Stimulated activated naive CD4-positive, alpha-beta T cell treated with Interleukin-2 at 50 U/mL for 16 hours (primary cell): ENCODE results near the gene MYOCOS.
"Not testable (repeated sequence)": the region's sequence is repeated elsewhere in the genome, so short reads cannot be mapped to it uniquely, and the experiment has no call there.

Source experiments
- DNase-seq: peaks from one replicate; lab custom pipeline; 2025; lab: John Stamatoyannopoulos, UW

The MYOCOS gene

DNA sequence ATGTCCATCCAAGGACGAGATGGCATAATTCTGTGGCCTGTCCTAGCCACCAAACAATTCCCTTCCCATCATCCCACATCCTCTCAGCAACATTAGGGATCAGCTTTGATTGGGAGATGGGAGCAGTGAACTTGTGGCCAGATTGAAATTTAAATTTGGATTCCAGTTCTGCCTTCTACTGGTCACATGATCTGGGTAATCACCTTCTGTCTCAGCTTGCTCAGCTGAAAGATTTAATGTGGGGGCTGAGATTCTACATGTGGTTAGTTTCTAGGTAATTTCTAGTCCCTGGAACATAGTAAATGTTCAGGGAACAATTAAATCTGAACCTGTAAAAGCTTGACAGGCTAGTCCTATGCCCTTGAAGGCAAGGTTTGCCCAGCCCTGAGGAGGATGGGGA, 3.2 kb downstream of the MYOCOS start:
- DNase-seq, result no peak

DNA sequence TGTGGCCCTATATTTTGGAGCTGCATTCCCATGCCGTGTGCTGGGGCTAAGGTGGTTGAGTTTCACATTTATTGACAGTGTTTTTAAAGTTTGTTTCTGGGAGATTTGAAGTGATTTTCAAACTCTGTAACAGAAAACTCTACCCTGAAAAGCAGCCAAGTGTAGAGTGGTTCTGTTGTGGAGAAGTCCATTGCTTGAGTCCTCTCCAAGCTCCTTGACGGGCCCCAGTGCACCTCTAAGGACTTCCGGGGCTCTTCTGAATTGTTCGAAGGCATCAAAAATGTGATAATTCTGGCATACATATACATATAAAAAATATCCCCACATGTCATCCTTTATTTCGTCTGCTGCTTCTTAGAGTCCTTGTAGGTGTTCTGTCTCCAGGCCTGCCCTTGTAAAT, 5.0 kb downstream of the MYOCOS start:
- no peak for DNase-seq

DNA sequence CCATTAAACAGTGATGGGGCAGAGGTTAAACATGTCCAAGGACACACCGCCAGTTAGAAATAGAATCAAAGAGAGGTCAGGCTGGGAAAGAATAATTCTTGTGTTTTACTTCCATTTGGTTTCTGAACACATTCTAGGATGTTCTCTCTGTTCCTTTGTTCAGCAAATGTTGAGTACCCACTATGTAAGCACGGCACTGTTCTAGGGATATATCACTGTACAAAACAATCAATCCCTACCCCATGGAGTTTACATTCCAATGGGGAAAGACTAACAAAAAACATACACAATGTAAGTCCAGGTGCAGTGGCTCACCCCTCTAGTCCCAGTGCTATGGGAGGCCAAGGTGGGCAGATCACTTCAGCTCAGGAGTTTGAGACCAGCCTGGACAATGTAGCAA, 6.2 kb downstream of the MYOCOS start:
- no peak for DNase-seq

DNA sequence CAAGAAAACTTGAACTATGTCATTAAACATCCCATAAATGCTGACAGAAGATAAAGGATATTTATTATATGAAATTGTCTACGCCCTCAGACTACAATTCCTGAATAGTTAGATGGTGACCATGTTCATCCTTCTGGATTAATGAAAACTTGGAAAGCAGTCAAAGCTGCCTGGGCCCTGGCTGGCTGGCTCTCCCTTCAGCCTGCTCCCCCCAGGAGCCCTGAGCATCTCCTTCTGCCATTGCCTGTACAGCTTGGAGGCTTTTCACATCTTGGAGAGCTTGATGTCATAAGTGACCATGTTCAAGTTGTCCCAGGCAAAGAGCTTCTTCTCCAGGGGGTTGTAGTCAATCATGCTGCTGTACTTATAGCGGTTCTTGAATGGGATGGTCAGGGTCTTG, 13.6 kb downstream of the MYOCOS start:
- DNase-seq, result no peak

DNA sequence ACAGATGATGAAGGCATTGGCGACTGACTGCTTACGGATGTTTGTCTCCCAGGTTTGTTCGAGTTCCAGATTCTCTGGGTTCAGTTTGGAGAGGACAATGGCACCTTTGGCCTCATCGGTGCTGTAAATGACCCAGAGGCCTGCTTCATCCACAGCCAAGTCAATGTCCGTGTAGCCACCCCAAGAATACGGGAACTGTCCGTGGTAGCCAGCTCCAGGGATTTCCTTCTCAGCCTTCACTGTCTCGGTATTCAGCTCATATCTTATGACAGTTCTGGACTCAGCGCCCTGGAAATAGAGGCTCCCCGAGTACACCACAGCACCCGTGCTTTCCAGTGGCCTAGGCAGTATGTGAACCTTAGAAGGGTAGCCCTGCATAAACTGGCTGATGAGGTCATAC, 14.1 kb downstream of the MYOCOS start:
- no peak for DNase-seq

DNA sequence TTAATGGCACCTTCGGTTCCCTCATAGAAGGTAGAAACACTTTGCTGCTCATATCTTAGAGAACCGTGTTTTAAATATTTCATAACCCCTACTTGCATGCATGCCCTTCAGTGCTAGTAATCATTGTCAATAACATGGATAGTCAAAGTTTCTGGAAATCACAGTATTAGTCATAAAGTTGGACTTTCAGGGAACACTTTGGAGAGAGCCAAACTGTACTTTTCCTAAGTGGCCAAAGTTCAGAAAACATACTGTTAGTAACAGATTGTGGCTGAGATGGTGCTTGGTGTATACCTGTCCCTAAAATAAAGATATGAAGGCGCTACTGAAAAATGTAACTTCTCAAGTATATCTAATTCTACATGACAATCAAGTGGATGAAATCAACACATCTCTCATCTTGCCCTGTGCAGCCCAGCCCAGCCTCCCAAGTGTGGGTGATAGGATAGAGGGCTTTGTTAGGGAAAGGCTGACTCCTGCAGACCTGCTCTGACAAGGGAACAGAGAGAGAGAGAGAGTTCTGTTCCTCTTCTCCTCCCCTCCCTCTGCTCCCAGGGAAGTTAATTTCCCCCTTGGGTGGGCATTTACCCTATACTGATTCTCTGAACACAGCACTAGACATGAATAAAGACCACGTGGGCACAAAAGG, 16.0 kb downstream of the MYOCOS start:
- DNase-seq, result no peak

DNA sequence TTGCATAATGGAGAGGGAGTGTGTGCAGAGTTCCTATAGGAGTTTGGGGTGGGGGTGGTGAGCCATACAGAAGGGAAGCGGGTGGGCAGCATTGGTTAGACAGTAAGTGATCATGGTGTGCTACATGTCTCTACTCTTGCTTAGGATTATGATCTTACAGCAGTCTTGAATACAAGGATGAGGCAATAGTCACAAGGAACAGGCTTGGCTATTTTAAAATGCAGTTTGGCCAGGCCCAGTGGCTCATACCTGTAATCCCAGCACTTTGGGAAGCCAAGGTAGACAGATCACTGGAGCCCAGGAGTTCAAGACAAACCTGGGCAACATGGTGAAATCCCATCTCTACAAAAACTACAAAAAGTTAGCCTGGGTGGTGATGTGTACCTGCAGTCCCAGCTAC, 18.2 kb downstream of the MYOCOS start:
- no peak for DNase-seq

DNA sequence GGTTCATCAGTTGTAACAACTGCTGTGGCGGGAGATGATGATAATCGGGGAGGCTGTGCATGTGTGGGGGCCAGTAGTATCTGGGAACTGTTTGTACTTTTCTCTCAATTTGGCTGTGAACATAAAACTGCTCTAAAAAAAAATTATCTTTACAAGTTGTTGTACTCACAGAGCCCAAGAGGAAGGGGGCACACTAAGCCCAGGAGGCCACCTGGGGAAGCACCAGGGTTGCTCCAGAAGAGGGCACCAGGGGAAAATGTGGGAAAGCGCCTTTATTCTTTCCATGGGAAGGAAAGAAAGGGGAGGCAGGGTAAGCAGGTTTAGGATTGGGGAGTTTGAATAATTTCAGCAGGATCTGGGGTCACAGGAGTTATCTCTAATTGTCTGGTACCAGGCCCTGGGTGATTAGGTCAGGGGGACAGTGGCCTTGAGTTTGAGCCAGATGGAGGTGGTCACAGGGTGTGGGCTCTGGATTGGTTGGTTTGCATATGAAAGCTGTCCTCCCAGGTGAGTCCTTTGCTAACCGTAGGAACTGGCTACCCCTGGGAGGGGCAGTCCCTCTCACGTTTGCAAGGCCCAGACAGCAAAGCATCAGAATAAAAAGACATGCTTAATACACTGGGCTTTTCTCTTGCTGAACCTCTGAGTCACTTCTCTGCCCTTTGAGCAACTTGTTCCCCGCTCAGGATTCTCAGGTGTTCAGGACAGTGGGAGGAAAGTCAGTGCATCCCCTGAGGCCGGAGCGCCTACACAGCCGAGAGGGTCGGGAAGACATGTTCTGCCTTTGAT, 19.2 kb downstream of the MYOCOS start:
- DNase-seq, result no peak

DNA sequence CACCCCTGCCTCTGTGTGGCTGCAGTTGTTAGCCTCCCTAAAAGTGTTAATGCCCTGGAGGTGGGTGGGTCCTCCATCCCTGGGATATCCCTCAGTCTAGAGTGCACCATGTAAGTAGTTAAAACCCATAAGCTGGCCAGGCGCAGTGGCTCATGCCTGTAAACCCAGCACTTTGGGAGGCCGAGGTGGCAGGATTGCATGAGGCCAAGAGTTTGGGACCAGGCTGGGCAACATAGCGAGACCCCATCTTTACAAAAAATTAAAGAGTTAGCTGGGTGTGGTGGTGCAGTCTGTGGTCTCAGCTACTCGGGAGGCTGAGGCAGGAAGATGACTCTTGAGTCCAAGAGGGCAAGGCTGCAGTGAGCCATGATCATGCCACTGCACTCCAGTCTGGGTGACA, 20.2 kb downstream of the MYOCOS start:
- no peak for DNase-seq

DNA sequence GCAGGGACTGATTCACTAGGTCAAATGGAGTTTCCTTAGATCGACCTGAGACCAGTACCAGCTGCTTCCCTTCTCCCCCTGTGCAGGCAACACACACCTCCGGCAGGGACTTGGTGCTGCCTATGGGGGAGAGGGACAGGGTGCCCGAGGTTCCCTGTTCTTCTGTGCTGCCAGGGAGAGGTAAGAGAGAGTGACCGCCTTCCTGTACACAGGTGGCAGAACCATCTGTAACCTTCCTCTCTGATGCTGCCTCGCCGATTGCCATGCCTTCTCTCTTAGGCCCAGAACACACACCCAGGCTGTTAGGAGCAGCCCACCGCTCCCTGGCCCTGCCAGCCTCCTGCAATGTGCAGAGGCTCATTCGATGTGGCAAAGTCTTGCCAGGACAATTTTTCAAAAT, 21.1 kb downstream of the MYOCOS start:
- no peak for DNase-seq

DNA sequence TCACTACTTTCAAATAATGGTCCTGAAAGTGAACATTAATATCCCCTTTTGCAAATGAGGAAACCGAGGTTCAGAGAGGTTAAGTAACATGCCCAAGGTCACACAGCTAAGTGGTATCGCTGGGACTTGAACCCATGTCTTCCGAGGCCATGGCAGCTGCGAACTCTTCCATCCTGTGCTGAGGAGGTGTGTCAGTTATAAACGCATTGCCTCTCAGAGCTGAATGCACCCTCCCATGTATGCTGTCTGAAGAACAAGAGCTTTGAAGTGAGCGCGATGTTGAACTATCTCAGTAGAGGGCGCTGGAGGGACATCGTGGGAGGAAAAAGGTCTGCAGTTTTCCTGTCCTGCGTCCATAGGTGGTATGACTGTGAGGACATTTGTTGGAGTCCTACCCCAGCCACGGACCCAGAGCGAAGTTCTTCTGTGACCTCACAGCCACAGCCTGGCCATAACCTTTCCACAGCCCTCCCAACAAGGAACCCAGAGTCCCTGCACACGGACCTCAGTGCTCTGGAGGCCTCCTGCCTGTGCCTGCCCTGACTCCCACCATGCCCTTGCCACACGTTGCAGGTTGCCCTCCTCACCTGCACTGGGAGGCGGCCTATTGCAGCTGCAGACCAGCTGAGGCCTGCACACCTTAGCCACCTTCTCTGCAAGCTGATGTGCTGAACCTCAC, 22.9 kb downstream of the MYOCOS start:
- peak; percentile 47 for DNase-seq

DNA sequence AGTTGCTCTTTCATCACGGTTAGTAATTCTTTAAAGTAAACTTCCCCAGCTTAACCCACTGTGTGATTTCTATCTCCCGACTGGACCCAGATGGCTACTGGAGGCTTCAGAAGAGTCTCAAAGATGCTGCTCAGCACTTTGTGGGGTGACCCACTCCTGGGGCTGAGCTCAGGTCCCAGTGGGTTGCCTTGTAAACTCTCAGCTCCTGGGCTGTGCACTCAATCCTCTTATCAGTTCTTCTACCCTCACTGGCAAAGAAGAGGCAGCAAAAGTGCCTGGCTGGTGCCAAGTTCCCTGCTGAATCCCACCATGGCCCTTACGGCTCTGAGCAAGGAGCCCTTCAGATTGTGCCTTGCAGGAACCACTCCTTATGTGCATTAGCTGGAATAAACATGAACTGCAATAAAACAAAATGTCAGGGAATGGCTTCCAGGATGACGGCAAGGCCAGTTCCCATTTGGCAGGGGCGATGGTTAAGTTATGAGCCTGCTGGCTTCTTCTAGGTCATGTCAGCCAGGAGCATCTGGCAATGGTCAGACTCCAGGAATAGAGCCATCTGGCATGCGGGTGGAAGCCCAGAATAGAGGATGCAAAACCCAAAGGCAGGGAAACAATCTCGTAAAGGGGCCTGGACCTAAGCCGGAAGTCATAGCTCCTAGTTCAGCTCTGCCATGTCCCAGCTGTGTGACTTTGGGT, 23.7 kb downstream of the MYOCOS start:
- DNase-seq, result no peak

DNA sequence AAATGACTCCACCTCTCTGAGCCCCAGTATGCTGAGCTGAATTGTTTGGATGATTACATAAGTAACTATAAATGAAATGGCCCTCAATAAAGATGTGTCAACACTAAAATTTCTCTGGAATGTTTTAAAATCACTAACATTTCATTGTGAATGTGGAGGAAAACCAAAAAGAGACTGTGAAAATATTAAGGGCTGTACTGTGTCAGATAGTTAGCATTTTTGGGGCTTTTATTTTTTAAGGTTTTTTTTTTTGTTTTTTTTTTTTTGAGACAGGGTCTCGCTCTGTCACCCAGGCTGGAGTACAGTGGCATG, 24.2 kb downstream of the MYOCOS start:
- DNase-seq, result no peak

DNA sequence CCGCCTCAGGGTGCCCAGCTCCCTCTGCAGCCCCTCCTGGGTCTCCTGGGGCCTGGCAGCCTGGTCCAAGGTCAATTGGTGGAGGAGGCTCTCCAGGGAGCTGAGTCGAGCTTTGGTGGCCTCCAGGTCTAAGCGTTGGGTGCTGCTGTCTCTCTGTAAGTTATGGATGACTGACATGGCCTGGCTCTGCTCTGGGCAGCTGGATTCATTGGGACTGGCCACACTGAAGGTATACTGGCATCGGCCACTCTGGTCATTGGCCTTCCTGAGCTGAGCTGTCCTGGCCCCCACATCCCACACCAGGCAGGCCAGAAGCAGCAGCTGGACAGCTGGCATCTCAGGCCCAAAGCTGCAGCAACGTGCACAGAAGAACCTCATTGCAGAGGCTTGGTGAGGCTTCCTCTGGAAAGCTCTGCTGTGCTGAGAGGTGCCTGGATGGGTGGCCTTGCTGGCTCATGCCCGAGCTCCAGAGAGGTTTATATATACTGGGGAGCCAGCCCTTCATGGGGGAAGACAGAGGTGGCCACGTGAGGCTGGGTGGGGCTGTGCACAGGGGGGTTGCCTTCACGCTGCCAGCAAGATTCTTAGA, 30.3 kb downstream of the MYOCOS start, which contains the start of gene MYOC:
Gene MYOC, minus strand, starts transcription at position 455 of the 589 bp plus-strand sequence. Its CDS starts 77 bp downstream, at position 378.
- DNase-seq, result no peak

DNA sequence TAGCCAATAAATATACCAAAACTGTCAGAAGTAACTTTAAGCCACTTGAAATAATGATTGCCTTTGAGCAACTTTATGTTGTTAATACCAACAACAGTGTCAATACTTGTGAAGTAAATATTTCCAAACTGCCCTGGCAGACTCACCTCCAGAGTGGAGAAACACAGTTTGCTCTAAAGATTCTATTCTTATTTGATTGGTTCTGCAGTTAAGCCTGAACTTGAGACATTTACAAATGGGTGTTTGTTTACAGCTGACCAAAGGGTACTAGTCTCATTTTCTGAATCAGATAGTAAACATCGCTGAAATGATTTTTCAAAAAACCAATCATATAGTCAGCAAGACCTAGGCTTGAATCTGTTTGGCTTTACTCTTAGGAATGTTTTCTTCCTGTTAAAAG, 31.8 kb downstream of the MYOCOS start:
- DNase-seq, result no peak

DNA sequence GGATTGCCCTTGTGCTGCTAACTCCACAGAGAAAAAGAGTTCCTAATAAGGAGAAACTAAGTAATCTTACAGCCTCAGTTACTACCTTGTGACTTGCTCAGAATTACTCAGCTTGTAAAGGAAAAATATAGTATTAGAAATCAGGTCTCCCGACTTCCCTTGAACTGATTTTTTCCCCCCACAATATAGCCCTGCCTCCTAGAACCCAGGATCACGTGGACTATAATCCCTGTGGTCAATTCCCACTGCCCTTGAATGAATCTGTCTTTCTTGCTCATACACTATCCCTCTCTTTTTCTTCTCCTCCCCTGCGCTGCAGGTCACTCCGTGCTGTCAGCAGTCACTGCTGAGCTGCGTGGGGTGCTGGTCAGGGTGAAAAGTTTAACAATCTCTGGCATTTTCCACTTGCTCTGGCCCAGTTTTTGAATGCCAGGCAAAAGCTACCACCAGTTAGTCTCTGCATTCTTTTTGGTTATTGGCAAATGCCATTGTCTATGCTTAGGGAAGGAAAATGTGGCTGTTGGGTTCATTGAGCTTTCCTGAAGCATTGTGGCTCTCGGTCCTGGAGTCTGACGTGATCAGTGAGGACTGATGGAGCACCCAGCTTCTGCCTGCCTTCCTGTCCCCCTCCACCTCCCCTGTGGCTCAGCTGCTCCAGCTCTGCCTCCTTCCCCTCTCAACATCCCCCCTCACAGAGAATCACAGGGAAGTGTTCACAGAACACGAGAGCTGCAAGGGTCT, 32.3 kb downstream of the MYOCOS start:
- no peak for DNase-seq

DNA sequence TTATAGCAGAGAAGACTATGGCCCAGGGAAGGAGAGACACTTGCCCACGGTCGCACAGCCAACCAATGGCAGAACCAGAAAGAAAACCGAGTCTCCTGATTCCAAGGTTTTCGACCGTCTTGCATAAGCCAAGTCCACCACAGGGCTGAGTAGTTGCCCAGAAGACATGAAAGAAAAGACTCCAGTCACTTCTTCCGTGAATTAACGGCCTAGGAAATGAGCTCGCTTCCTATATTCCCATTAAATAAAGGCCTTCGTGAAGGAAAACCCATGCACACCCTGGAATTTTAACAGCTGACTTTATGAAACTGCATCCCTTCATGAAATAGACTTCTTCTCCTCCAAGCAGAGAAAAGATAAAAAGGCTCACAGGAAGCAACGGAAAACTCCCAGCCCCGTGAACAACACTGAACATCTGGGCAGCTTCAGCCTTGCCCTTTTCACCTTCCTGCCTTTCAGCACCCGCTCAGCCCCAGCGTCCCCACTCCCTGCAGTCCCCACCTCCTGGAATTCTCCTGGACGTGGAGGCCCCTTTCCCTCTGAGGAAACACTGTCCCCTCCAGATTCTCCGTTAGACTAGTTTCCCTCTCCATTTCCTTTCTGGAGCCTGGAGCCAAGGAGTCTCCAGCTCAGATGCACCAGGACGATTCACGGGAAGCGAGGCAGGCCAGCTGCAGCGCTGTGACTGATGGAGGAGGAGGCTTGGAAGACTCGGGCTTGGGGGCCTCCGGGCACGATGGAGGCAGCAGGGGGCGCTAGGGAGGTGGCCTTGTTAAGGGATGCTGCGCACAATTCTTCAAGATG, 33.1 kb downstream of the MYOCOS start:
- peak; percentile 65 for DNase-seq

DNA sequence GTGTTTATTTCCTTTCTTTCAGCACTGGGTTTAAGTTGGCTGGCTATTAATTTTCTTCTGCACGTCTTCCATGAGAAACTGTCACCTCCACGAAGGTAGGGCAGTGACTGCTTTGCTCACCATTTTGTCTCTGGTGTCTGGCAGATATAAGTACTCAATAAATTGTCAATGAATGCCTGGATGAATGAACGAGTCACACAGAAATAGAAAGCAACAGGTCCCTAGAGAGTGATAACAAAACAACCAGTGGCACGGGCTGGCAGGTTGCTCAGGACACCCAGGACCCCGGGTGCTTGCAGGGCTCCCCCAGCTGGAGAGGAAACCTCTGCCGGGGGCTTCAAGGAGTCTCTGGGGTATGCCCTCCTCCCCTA, 33.7 kb downstream of the MYOCOS start:
- no peak for DNase-seq

DNA sequence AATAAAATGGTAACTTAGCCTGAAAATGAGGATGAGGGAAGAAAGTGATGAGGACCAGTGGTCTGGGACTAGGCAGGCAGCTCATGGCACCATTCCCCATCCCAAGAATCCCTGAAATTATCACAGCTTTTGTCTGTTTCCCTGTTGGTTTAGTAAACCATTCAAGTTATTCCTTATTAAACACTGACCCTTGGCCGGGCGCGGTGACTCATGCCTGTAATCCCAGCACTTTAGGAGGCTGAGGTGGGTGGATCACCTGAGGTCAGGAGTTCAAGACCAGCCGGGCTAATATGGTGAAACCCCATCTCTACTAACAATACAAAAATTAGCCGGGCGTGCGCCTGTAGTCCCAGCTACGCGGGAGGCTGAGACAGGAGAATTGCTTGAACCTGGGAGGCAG, 34.2 kb downstream of the MYOCOS start:
- DNase-seq, result not testable (repeated sequence)

DNA sequence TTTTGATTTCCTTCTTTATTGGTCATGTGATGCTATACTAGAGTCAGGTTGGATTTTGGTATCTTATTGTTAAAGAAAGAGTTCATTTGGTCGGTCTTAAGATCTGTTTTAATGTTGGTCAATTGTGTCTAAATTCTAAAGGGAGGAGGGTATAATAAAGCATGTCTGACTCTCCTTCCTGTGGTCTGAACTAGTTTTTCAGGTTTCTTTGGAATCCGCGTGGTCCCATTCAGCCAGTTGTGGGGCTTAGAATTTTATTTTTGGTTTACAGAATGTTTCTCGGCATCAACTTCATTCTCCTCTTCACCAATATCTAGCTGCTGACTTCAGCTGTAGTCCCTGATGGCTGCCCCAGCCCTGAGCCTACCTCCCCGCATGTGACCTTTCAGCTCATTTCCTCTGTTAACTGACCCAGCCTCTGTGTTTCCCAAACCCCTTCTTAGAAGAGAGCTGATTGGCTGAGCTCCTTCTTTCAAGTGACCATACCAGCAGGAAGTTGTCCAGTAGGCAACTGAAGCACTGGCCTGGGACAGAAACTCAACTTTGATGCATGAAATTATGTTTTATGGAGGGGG, 39.1 kb downstream of the MYOCOS start:
- DNase-seq, result no peak
